ENCODE data around the gene CCDC18.

Gene CCDC18

DNA sequence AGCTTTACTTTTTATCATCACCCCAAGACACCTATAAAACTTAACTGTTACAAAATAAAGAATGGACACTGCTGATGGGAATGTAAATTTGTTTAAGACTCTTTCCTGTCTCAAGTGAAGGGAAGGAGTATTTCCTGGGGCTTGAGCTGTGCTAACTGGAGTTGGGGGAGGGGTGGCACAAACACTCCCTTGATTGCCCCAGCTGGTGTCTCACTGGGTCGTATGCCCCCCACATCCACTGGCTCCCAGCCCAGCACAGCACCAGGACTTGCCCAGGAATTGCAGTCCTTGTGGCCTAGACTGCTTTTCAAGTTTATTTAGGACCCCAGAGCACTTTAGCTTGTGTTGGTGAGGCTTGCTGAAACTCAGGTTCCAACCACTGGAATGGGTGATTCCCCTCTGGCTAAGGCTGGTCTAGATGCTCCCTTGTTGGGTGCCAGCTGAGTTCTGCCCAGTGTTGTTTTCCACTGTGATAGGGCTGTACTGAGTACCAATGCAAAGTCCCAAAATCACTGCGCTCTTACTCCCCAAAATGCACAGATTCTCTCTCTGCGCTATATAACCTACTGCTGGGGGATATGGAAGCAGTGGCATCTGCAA is 116.1 kb downstream of the CCDC18 start:
- no peaks in the 10 kb centered on the region for H3K27me3 ChIP-seq
- no peak overlapping the region for H3K27ac ChIP-seq
- peaks cover 0 to 5% (median 0%) of the 10 kb centered on the region in 11 experiments; a peak in 4 of 22 replicates for H3K9me3 ChIP-seq (replicated peaks in 1 of 11)
- H4K20me1 ChIP-seq: no peaks in the 10 kb centered on the region
- H3K9ac ChIP-seq: no peak overlapping the region
- no peak for TF ChIP-seq Cebpa-rat (IDR thresholded peaks at IDR 0.05)
- peaks cover 0 to 7% (median 0%) of the 10 kb centered on the region in 11 experiments; a peak in 5 of 22 replicates for H3K36me3 ChIP-seq
- peak overlapping the region in 3 of 11 experiments; percentile 0 to 26 (median 24); a peak in 3 of 22 replicates for H3K4me2 ChIP-seq
- peaks cover 0 to 9% (median 6%) of the 10 kb centered on the region in 10 experiments; a peak in 13 of 20 replicates for H3K4me1 ChIP-seq
- no peak overlapping the region for H3K4me3 ChIP-seq

DNA sequence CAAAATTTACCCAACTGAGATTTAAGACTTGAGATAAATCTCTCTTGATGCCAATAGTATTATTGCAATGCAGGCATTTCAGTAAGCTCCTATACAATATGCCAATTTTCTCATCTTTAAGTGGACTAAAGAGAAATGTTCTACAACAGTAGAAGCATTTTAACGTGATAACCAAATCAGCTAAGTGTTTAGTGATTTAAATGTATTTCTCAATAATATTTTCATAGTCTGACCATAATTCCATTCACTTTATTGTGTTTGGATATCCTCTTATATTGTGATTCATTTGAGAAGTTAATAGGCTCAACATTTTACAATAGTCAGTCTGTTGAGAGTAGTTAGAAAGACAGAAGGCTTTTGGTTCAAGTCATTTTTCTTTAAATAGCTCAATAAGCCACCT is 120.6 kb downstream of the CCDC18 start:
- peaks cover 0 to 7% (median 0%) of the 10 kb centered on the region in 11 experiments; a peak in 4 of 22 replicates for H3K36me3 ChIP-seq
- peaks cover 0 to 7% (median 4%) of the 10 kb centered on the region in 10 experiments; a peak in 9 of 20 replicates for H3K4me1 ChIP-seq
- no peak overlapping the region for H3K4me2 ChIP-seq
- TF ChIP-seq Cebpa-rat (IDR thresholded peaks at IDR 0.05): no peak
- H3K27ac ChIP-seq: no peak overlapping the region
- no peak overlapping the region for H3K9ac ChIP-seq
- no peaks in the 10 kb centered on the region for H3K27me3 ChIP-seq
- no peak overlapping the region for H3K4me3 ChIP-seq
- H3K9me3 ChIP-seq (replicated peaks in 1 of 11): peaks cover 0 to 5% (median 0%) of the 10 kb centered on the region in 11 experiments; a peak in 3 of 22 replicates
- H4K20me1 ChIP-seq: no peaks in the 10 kb centered on the region

DNA sequence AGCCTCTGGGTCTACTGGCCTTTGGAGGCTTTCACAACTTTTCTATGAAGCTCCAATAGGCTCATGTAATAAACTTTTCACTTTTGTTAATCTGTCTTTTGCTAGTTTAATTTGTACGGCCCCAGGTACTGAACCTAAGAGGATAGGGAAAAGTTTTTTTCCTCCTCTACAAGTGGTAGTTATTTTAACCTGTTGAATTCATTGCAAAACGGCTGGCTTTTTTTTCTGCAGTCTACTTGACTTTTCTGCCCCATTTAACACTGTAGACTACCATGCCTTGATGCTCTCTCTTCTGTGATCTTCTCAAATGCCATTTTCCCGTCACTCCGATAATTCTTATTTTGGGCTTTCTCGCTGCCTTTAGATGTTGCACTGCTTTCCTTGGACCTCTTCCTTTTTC is 121.6 kb downstream of the CCDC18 start:
- H3K4me3 ChIP-seq: no peak overlapping the region
- no peak overlapping the region for H3K27ac ChIP-seq
- no peak overlapping the region for H3K4me2 ChIP-seq
- TF ChIP-seq Cebpa-rat (IDR thresholded peaks at IDR 0.05): no peak
- H3K4me1 ChIP-seq: peaks cover 0 to under 1% (median 0%) of the 10 kb centered on the region in 10 experiments; a peak in 1 of 20 replicates
- peaks cover 0 to 5% (median 0%) of the 10 kb centered on the region in 11 experiments; a peak in 3 of 22 replicates for H3K9me3 ChIP-seq (replicated peaks in 1 of 11)
- H4K20me1 ChIP-seq: no peaks in the 10 kb centered on the region
- H3K36me3 ChIP-seq: peaks cover 0 to 7% (median 0%) of the 10 kb centered on the region in 11 experiments; a peak in 4 of 22 replicates
- no peaks in the 10 kb centered on the region for H3K27me3 ChIP-seq
- no peak overlapping the region for H3K9ac ChIP-seq

DNA sequence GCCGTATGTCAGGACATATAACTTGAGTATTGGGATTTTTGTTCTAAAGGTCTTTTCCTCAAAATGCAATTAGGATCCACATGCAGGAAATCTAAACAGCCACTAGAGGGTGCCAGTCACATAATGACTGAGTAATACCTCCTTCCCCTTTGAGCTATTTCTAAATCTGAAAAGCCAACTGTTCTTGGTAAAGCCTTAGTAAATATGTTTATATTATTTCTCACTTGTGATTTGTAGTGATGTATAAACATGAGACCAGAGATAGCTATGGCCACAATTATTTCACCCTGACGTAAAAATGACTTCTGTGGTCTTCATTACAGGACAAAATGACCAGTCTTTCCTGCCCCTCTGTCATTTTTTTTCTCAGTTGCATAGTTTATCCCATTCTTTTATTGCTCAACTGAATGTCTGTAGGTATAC is 124.2 kb downstream of the CCDC18 start:
- Histone ChIP-seq H3K27ac (no peak overlapping the region), H3K4me2 (no peak overlapping the region), H3K36me3 (peaks cover 0 to 17% (median 0%) of the 10 kb centered on the region in 11 experiments; a peak in 4 of 22 replicates), H3K9me3 (replicated peaks in 1 of 11) (peaks cover 0 to under 1% (median 0%) of the 10 kb centered on the region in 11 experiments; a peak in 2 of 22 replicates), H3K4me3 (no peak overlapping the region), H4K20me1 (no peaks in the 10 kb centered on the region), H3K4me1 (no peaks in the 10 kb centered on the region), H3K9ac (no peak overlapping the region), H3K27me3 (no peaks in the 10 kb centered on the region)
- no peak for TF ChIP-seq Cebpa-rat (IDR thresholded peaks at IDR 0.05)

DNA sequence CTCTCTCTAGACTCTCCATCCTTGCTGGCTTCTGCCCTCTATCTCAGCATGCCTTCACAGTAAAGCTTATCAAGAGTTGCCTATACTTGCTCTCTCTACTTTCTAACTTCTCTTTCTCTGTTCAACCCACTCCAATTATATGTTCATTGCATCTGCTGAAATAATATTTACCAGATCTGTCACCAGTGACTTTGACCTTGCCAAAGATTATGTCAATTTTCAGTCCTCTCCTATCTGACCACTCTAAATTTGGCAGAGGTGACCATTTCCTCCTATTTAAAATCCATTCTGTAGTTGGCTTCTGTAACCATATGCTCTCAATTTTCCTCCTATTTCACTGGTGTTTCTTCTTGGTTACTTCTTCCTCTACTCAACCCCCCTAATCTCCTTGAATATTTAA is 126.4 kb downstream of the CCDC18 start:
- Histone ChIP-seq H4K20me1 (no peaks in the 10 kb centered on the region), H3K9me3 (replicated peaks in 1 of 11) (peaks cover 0 to 4% (median 0%) of the 10 kb centered on the region in 11 experiments; a peak in 1 of 22 replicates), H3K27me3 (no peaks in the 10 kb centered on the region), H3K4me1 (no peaks in the 10 kb centered on the region), H3K9ac (no peak overlapping the region), H3K27ac (no peak overlapping the region), H3K4me2 (no peak overlapping the region), H3K36me3 (peaks cover 0 to 12% (median 4%) of the 10 kb centered on the region in 11 experiments; a peak in 9 of 22 replicates), H3K4me3 (no peak overlapping the region)
- no peak for TF ChIP-seq Cebpa-rat (IDR thresholded peaks at IDR 0.05)

DNA sequence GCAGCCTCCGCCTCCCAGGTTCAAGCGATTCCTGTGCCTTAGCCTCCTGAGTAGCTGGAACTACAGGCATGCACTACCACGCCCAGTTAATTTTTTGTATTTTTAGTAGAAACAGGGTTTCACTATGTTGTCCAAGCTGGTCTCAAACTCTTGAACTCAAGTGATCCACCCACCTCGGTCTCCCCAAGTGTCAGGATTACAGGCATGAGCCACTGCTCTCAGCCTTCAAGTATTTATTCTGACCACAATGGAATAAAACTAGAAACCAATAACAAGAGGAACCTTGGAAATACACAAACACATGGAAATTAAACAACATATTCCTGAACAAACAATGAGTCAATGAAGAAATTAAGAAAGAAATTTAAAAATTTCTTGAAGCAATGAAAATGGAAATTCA is 132.5 kb downstream of the CCDC18 start:
- Histone ChIP-seq H4K20me1 (no peaks in the 10 kb centered on the region), H3K4me1 (peaks cover 7 to 18% (median 12%) of the 10 kb centered on the region in 10 experiments), H3K4me3 (no peak overlapping the region), H3K9me3 (replicated peaks in 1 of 11) (peaks cover 0 to 4% (median 0%) of the 10 kb centered on the region in 11 experiments; a peak in 1 of 22 replicates), H3K27me3 (no peaks in the 10 kb centered on the region), H3K27ac (no peak overlapping the region), H3K9ac (no peak overlapping the region), H3K4me2 (no peak overlapping the region), H3K36me3 (peaks cover 0 to 12% (median 4%) of the 10 kb centered on the region in 11 experiments; a peak in 8 of 22 replicates)
- no peak for TF ChIP-seq Cebpa-rat (IDR thresholded peaks at IDR 0.05)

DNA sequence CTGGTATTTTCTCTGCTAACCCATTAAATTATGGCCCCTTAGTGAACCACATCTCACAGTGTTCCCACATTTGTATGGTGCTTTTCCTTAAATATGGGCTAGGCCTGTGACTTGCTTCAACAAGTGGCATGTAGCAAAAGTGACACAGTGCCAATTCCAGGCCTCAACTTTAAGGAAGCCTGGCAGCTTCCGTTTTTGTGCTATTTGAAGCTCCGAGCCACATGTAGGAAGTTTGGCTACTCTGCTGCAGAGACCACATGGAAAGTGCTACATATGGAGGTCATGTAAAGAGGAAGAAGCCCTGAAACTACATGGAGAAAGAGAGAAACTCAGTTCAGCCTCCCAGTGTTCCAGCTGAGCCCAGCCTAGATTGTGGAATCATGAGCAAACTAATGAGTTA is 136.7 kb downstream of the CCDC18 start:
- TF ChIP-seq Cebpa-rat (IDR thresholded peaks at IDR 0.05): no peak

DNA sequence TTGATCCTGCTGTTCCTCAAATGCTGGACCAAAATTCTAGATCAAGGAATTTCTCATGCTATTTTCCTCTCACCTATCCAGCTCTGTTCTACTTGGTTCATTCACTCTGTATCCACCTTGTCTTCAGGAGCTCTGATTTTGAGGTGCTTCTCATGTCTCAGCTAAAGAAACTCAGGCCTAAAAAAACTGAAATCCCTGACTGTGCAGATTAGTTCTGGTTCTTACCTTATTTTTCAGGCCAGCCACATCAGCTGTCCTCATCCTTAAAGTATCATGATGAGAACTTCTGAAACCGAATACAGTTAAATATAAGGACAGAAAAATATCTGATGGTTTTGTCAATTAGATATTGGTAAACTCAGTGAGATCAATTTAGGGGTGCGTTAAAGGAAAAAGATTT is 137.4 kb downstream of the CCDC18 start:
- Histone ChIP-seq H3K4me3 (no peak overlapping the region), H3K4me1 (peaks cover 7 to 18% (median 12%) of the 10 kb centered on the region in 10 experiments), H4K20me1 (no peaks in the 10 kb centered on the region), H3K27me3 (no peaks in the 10 kb centered on the region), H3K27ac (no peak overlapping the region), H3K4me2 (peak overlapping the region in 7 of 11 experiments; percentile 35 to 66 (median 45); a peak in 10 of 22 replicates), H3K9me3 (replicated peaks in 1 of 11) (no peaks in the 10 kb centered on the region), H3K9ac (no peak overlapping the region), H3K36me3 (no peaks in the 10 kb centered on the region)
- TF ChIP-seq Cebpa-rat (IDR thresholded peaks at IDR 0.05): no peak

More for the DNA sequence above, 136.7 kb downstream of the CCDC18 start:
- H3K36me3 ChIP-seq: no peaks in the 10 kb centered on the region
- no peaks in the 10 kb centered on the region for H3K27me3 ChIP-seq
- H4K20me1 ChIP-seq: no peaks in the 10 kb centered on the region
- H3K27ac ChIP-seq: no peak overlapping the region
- no peak overlapping the region for H3K9ac ChIP-seq
- peaks cover 7 to 18% (median 12%) of the 10 kb centered on the region in 10 experiments for H3K4me1 ChIP-seq
- H3K9me3 ChIP-seq (replicated peaks in 1 of 11): no peaks in the 10 kb centered on the region
- no peak overlapping the region for H3K4me3 ChIP-seq
- peak overlapping the region; percentile 28 to 66 (median 46); a peak in 21 of 22 replicates for H3K4me2 ChIP-seq

DNA sequence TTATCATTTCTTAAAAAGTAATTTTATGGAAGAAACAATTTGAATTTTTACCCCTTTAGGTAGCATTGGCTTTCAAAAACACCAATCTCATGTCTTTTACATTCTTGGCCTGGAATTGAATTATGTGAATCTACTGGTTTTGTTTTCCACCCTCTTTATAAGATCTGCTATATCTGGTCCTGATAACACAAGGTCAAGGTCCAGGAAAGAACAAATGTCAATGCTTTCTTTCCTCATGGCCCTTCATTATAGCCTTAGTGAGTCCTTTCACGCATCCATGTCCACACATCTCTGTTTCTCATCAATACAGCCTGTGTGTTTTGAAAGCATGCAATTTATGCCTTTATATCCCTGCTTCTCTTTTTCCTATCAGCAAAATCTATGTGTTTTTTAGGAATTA is 141.2 kb downstream of the CCDC18 start:
- no peak for TF ChIP-seq Cebpa-rat (IDR thresholded peaks at IDR 0.05)
- H3K27ac ChIP-seq: no peak overlapping the region
- no peaks in the 10 kb centered on the region for H3K27me3 ChIP-seq
- H3K9ac ChIP-seq: no peak overlapping the region
- H3K4me1 ChIP-seq: peaks cover 7 to 14% (median 11%) of the 10 kb centered on the region in 10 experiments
- no peaks in the 10 kb centered on the region for H4K20me1 ChIP-seq
- H3K36me3 ChIP-seq: no peaks in the 10 kb centered on the region
- no peak overlapping the region for H3K4me2 ChIP-seq
- H3K4me3 ChIP-seq: no peak overlapping the region
- no peaks in the 10 kb centered on the region for H3K9me3 ChIP-seq (replicated peaks in 1 of 11)
